Hypothalamus (tissue), 51 donors: ENCODE results near the gene MYLK.
"Not testable (repeated sequence)": the region's sequence is repeated elsewhere in the genome, so short reads cannot be mapped to it uniquely, and the experiment has no call there.

ENCODE experiments used
- DNase-seq, 51 donors: peaks; one replicate each; lab custom pipeline; 2025; lab: John Stamatoyannopoulos, UW

The MYLK gene

GRCh38 chr3:123611674-123612073, 272.5 kb downstream of the MYLK start:
- not testable (repeated sequence) for DNase-seq

GRCh38 chr3:123611082-123611481, 273.1 kb downstream of the MYLK start:
- DNase-seq: no peak

GRCh38 chr3:123610331-123610730, 273.8 kb downstream of the MYLK start:
- DNase-seq: no peak

- DNase-seq: no peak
Measured at GRCh38 chr3:123609063-123609462, 275.1 kb downstream of the MYLK start.

- no peak for DNase-seq
Measured at GRCh38 chr3:123608263-123608937, 275.7 kb downstream of the MYLK start.

- DNase-seq: no peak
Measured at GRCh38 chr3:123606527-123606926, 277.6 kb downstream of the MYLK start.

GRCh38 chr3:123605789-123606234, 278.3 kb downstream of the MYLK start:
- no peak for DNase-seq

- not testable (repeated sequence) for DNase-seq
Measured at GRCh38 chr3:123603153-123603552, 281.0 kb downstream of the MYLK start.

GRCh38 chr3:123602325-123602724, 281.8 kb downstream of the MYLK start:
- no peak for DNase-seq

- DNase-seq: not testable (repeated sequence)
Measured at GRCh38 chr3:123600863-123601262, 283.3 kb downstream of the MYLK start.

GRCh38 chr3:123597561-123597960, 286.6 kb downstream of the MYLK start:
- DNase-seq: no peak

GRCh38 chr3:123595396-123596180, 288.5 kb downstream of the MYLK start:
- DNase-seq: no peak

- DNase-seq: no peak
Measured at GRCh38 chr3:123593381-123593780, 290.8 kb downstream of the MYLK start.

- DNase-seq: no peak
Measured at GRCh38 chr3:123590685-123591450, 293.3 kb downstream of the MYLK start.

- no peak for DNase-seq
Measured at GRCh38 chr3:123587401-123587800, 296.7 kb downstream of the MYLK start.

GRCh38 chr3:123586968-123587367, 297.2 kb downstream of the MYLK start:
- DNase-seq: no peak

GRCh38 chr3:123586131-123586530, 298.0 kb downstream of the MYLK start:
- peak in 16 of 51 donors; percentile 7 to 75 (median 20) for DNase-seq

GRCh38 chr3:123584988-123585937, 298.9 kb downstream of the MYLK start, which contains the start of gene HACD2:
TSS of gene HACD2 (minus strand) at chr3:123585053. CDS start at chr3:123585027, 26 bp downstream.
- peak; percentile 57 to 100 (median 95) for DNase-seq

GRCh38 chr3:123584284-123584987, 299.7 kb downstream of the MYLK start:
- peak in 39 of 51 donors; percentile 30 to 83 (median 61) for DNase-seq
